K562 (cell line): ENCODE results near the gene UBR4. TPM values are rescaled to one million over a fixed set of nuclear protein-coding genes. Genes with fewer than 3 reads are reported as not detected.

Experiments
- ATF7 ChIP-seq: fragments of 450-650 bp; IDR thresholded peaks from 2 replicates; pipeline ENCODE4 v1.7.1; 2014; ENCODE audit warnings: mild to moderate bottlenecking, moderate library complexity
- FUS ChIP-seq: fragments of 200-400 bp; formaldehyde crosslinking; optimal IDR thresholded peaks from 2 replicates; pipeline ENCODE3; 2017; ENCODE audit warnings: low read depth, low read length
- GATAD2A ChIP-seq: fragments of 450-650 bp; IDR thresholded peaks from 2 replicates; pipeline ENCODE4 v1.6.1; 2017
- MBD2 ChIP-seq: sonication (generic); IDR thresholded peaks from 2 replicates; pipeline ENCODE4 v1.6.1; 2016; ENCODE audit warnings: low read depth, borderline replicate concordance
- RB1 ChIP-seq: fragments of 450-650 bp; IDR thresholded peaks from 2 replicates; pipeline ENCODE4 v1.6.1; 2017; ENCODE audit warnings: low read depth, mild to moderate bottlenecking
- TAF9B ChIP-seq: fragments of 450-650 bp; IDR thresholded peaks from 2 replicates; pipeline ENCODE4 v1.6.1; 2018; ENCODE audit warnings: mild to moderate bottlenecking; ENCODE audit not compliant: partially characterized antibody
- ZNF146 ChIP-seq: IDR thresholded peaks from one replicate; pipeline ENCODE4 v1.6.1; 2018; ENCODE audit warnings: missing compliant biosample characterization; ENCODE audit not compliant: unreplicated experiment
- polyA plus RNA-seq, 8 experiments: library from polyadenylated mRNA; depleted of rRNA in 4 of 8; stranded (reverse) in 5 of 8; unstranded in 3 of 8; fragments of >200 nt; fragmentation: Nextera tagmentation in 2 of 8; fragmentation: Illumina TruSeq in 1 of 8; extraction: Ambion mirVana in 2 of 8; extraction: Trizol in 1 of 8; gene quantifications; 2 replicates each; pipeline versions ENCODE4 v1.2.1 to v1.2.3, GENCODE V29; 2011 to 2014; ENCODE audit warnings: inconsistent platforms in 1 of 8, missing spikeins in 1 of 8
- total RNA-seq, 7 experiments: library from RNA; depleted of rRNA in 6 of 7; stranded (reverse); fragments of >200 nt in 6 of 7; fragmentation: Illumina TruSeq in 2 of 7; extraction: Trizol in 2 of 7; gene quantifications; 2 replicates each; pipeline versions ENCODE4 v1.2.1 to v1.2.3, GENCODE V29; 2011 to 2021; ENCODE audit warnings: low replicate concordance in 1 of 7
- TF ChIP-seq, protein P1 (sequence below): fragments of 150-350 bp; conservative IDR thresholded peaks from 2 replicates; pipeline ENCODE4 v1.6.1; 2014; ENCODE audit warnings: low read length
- TF ChIP-seq, protein P2 (sequence below): fragments of 250-450 bp; sonication (Bioruptor Pico); IDR thresholded peaks from 2 replicates; pipeline ENCODE4 v1.5.0; 2021; ENCODE audit warnings: mild to moderate bottlenecking, borderline replicate concordance
- TF ChIP-seq, protein P3 (sequence below): sonication (generic); formaldehyde crosslinking; IDR thresholded peaks from 2 replicates; pipeline ENCODE4 v1.8.0; 2022; ENCODE audit warnings: missing genetic modification reagents, mild to moderate bottlenecking, borderline replicate concordance
- TF ChIP-seq, protein P4 (sequence below): fragments of 450-650 bp; IDR thresholded peaks from 2 replicates; pipeline ENCODE4 v1.6.1; 2016; ENCODE audit warnings: low read depth

Gene UBR4
- total and polyA plus RNA-seq, 9 of the 15 experiments (the other 6 are each of a cell fraction or from before 2014, with no cell fraction given): 55.4 to 277 (median 123) TPM

DNA sequence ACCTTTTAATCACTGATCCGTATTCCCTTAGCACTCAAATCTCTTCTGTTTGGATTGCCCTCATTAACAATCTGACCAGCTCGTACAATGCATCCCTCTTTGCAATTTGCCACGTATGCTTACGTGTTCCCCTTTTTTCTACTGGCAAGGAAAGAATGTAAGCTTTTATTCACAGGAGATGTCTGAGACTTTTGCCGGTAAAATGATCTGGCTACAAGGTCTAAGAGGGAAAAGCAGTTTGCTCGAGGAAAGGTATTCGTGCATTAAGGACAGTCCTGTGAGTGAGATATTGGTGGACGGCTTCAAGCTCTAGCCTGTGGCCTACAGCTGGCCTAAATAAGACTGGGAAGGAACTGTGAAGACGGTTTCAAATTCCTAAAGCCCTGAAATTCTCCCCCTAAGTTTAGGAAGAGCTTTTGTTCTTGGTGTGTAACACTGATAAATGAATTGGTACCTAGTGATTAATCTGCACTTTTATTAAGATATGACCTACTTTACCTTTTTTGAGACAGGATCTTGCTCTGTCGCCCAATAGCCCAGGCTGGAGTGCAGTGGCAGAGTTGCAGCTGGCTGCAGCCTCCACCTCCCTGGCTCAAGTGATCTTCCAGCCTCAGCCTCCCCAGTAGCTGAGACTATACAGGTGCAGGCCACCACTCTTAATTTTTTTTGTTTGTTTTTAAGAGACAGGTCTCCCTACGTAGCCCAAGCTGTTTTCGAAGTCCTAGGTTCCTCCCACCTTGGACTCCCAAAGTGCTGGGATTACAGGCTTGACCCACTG lies 895 bp upstream of the UBR4 start (continued):
- TF ChIP-seq, protein P1, sequence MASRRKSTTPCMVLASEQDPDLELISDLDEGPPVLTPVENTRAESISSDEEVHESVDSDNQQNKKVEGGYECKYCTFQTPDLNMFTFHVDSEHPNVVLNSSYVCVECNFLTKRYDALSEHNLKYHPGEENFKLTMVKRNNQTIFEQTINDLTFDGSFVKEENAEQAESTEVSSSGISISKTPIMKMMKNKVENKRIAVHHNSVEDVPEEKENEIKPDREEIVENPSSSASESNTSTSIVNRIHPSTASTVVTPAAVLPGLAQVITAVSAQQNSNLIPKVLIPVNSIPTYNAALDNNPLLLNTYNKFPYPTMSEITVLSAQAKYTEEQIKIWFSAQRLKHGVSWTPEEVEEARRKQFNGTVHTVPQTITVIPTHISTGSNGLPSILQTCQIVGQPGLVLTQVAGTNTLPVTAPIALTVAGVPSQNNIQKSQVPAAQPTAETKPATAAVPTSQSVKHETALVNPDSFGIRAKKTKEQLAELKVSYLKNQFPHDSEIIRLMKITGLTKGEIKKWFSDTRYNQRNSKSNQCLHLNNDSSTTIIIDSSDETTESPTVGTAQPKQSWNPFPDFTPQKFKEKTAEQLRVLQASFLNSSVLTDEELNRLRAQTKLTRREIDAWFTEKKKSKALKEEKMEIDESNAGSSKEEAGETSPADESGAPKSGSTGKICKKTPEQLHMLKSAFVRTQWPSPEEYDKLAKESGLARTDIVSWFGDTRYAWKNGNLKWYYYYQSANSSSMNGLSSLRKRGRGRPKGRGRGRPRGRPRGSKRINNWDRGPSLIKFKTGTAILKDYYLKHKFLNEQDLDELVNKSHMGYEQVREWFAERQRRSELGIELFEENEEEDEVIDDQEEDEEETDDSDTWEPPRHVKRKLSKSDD: no peak
- TF ChIP-seq FUS (no peak), MBD2 (no peak), GATAD2A (no peak), ATF7 (no peak), TAF9B (no peak), ZNF146 (CRISPR knock-in tag) (no peak), RB1 (no peak)
- TF ChIP-seq, protein P2, sequence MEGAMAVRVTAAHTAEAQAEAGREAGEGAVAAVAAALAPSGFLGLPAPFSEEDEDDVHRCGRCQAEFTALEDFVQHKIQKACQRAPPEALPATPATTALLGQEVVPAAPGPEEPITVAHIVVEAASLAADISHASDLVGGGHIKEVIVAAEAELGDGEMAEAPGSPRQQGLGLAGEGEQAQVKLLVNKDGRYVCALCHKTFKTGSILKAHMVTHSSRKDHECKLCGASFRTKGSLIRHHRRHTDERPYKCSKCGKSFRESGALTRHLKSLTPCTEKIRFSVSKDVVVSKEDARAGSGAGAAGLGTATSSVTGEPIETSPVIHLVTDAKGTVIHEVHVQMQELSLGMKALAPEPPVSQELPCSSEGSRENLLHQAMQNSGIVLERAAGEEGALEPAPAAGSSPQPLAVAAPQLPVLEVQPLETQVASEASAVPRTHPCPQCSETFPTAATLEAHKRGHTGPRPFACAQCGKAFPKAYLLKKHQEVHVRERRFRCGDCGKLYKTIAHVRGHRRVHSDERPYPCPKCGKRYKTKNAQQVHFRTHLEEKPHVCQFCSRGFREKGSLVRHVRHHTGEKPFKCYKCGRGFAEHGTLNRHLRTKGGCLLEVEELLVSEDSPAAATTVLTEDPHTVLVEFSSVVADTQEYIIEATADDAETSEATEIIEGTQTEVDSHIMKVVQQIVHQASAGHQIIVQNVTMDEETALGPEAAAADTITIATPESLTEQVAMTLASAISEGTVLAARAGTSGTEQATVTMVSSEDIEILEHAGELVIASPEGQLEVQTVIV (CRISPR knock-in tag): no peak
- TF ChIP-seq, protein P3, sequence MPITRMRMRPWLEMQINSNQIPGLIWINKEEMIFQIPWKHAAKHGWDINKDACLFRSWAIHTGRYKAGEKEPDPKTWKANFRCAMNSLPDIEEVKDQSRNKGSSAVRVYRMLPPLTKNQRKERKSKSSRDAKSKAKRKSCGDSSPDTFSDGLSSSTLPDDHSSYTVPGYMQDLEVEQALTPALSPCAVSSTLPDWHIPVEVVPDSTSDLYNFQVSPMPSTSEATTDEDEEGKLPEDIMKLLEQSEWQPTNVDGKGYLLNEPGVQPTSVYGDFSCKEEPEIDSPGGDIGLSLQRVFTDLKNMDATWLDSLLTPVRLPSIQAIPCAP: 0 out of 2 replicates have a peak, but pooled peaks have one; percentile 45
- TF ChIP-seq, protein P4, sequence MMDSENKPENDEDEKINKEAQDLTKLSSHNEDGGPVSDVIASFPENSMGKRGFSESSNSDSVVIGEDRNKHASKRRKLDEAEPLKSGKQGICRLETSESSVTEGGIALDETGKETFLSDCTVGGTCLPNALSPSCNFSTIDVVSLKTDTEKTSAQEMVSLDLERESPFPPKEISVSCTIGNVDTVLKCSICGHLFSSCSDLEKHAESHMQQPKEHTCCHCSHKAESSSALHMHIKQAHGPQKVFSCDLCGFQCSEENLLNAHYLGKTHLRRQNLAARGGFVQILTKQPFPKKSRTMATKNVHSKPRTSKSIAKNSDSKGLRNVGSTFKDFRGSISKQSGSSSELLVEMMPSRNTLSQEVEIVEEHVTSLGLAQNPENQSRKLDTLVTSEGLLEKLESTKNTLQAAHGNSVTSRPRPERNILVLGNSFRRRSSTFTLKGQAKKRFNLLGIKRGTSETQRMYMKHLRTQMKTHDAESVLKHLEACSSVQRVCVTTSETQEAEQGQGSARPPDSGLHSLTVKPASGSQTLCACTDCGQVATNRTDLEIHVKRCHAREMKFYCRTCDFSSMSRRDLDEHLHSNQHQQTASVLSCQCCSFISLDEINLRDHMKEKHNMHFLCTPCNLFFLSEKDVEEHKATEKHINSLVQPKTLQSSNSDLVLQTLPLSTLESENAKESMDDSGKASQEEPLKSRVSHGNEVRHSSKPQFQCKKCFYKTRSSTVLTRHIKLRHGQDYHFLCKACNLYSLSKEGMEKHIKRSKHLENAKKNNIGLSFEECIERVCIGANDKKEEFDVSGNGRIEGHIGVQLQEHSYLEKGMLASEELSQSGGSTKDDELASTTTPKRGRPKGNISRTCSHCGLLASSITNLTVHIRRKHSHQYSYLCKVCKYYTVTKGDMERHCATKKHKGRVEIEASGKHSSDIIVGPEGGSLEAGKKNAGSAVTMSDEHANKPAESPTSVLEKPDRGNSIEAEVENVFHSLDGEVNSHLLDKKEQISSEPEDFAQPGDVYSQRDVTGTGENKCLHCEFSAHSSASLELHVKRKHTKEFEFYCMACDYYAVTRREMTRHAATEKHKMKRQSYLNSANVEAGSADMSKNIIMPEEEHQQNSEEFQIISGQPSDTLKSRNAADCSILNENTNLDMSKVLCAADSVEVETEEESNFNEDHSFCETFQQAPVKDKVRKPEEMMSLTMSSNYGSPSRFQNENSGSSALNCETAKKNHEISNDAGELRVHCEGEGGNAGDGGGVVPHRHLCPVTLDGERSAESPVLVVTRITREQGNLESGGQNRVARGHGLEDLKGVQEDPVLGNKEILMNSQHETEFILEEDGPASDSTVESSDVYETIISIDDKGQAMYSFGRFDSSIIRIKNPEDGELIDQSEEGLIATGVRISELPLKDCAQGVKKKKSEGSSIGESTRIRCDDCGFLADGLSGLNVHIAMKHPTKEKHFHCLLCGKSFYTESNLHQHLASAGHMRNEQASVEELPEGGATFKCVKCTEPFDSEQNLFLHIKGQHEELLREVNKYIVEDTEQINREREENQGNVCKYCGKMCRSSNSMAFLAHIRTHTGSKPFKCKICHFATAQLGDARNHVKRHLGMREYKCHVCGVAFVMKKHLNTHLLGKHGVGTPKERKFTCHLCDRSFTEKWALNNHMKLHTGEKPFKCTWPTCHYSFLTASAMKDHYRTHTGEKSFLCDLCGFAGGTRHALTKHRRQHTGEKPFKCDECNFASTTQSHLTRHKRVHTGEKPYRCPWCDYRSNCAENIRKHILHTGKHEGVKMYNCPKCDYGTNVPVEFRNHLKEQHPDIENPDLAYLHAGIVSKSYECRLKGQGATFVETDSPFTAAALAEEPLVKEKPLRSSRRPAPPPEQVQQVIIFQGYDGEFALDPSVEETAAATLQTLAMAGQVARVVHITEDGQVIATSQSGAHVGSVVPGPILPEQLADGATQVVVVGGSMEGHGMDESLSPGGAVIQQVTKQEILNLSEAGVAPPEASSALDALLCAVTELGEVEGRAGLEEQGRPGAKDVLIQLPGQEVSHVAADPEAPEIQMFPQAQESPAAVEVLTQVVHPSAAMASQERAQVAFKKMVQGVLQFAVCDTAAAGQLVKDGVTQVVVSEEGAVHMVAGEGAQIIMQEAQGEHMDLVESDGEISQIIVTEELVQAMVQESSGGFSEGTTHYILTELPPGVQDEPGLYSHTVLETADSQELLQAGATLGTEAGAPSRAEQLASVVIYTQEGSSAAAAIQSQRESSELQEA: no peak
